GM23248 (cell line): Measurements from ENCODE around the gene SLC16A8.

ENCODE experiments used
- EZH2 ChIP-seq: fragments of 200-600 bp; sonication (generic); IDR thresholded peaks from 2 replicates; pipeline ENCODE4 v1.6.1; 2018; ENCODE audit warnings: antibody characterized with exemption, mild to moderate bottlenecking; ENCODE audit not compliant: insufficient read depth, poor library complexity, severe bottlenecking
- EZH2phosphoT487 ChIP-seq: fragments of 200-600 bp; sonication (generic); IDR thresholded peaks from 2 replicates; pipeline ENCODE4 v1.6.1; 2018; ENCODE audit warnings: antibody characterized with exemption, moderate library complexity, mild to moderate bottlenecking, low read depth; ENCODE audit not compliant: insufficient read depth

DNA sequence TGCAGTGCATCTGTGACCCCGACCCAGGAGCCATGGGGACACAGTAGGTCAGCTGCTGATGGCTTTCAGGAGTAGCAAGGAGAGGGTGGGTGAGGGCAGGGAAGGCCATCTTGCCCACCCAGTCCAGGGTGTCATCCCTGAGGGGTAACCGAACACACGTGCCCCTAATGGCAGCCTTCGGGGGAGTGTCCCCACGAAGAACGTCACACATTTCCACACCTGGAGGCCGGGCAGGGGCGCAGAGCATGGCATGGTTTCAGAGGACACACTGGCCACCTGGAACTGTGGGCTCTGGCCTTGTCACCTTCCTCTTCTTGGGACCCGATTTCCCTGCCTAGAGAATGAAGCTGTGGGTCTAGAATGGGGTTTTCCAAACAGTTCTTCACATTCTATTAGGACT lies 45.9 kb upstream of the SLC16A8 start:
- TF ChIP-seq EZH2 = no peak
- no peak for TF ChIP-seq EZH2phosphoT487
